GM23248 (cell line): Measurements from ENCODE around the gene TMEM80. TPM values are rescaled to one million over a fixed set of nuclear protein-coding genes. Genes with fewer than 3 reads are reported as not detected.

Experiments
- DNase-seq: peaks from one replicate; pipeline ENCODE4 v3.0.0-alpha.2; 2015
- H2AFZ ChIP-seq: fragments of 200-600 bp; sonication (generic); 2 replicates; pipeline ENCODE4 v1.6.1; 2016; ENCODE audit warnings: antibody characterized with exemption
- H3F3A ChIP-seq: fragments of 200-600 bp; sonication (generic); 2 replicates; pipeline ENCODE4 v1.6.1; 2016; ENCODE audit warnings: mild to moderate bottlenecking, antibody characterized with exemption, mixed run types; ENCODE audit not compliant: insufficient read depth
- H3K27ac ChIP-seq: fragments of 200-600 bp; sonication (generic); 2 replicates; pipeline ENCODE4 v1.5.1; 2016; ENCODE audit warnings: mild to moderate bottlenecking
- H3K27me3 ChIP-seq: fragments of 200-600 bp; sonication (generic); replicated peaks from 2 replicates; pipeline ENCODE4 v1.6.1; 2016; ENCODE audit warnings: mild to moderate bottlenecking; ENCODE audit not compliant: insufficient read depth
- H3K36me3 ChIP-seq: fragments of 200-600 bp; sonication (generic); 2 replicates; pipeline ENCODE4 v1.6.1; 2016; ENCODE audit warnings: low read depth, mild to moderate bottlenecking
- H3K4me1 ChIP-seq: fragments of 200-600 bp; sonication (generic); 2 replicates; pipeline ENCODE4 v1.6.1; 2016; ENCODE audit warnings: mild to moderate bottlenecking; ENCODE audit not compliant: insufficient read depth
- H3K4me2 ChIP-seq: fragments of 200-600 bp; sonication (generic); one replicate; pipeline ENCODE4 v1.6.1; 2016; ENCODE audit warnings: mild to moderate bottlenecking; ENCODE audit not compliant: unreplicated experiment
- H3K4me3 ChIP-seq: fragments of 200-600 bp; sonication (generic); 2 replicates; pipeline ENCODE4 v1.5.1; 2016; ENCODE audit warnings: mild to moderate bottlenecking
- H3K79me2 ChIP-seq: fragments of 200-600 bp; sonication (generic); 2 replicates; pipeline ENCODE4 v1.6.1; 2016; ENCODE audit warnings: mild to moderate bottlenecking; ENCODE audit not compliant: insufficient read depth
- H3K9ac ChIP-seq: fragments of 200-600 bp; sonication (generic); 2 replicates; pipeline ENCODE4 v1.6.1; 2016; ENCODE audit warnings: mild to moderate bottlenecking
- H3K9me2 ChIP-seq: fragments of 200-600 bp; sonication (generic); 2 replicates; pipeline ENCODE4 v1.6.1; 2016; ENCODE audit warnings: mixed run types, mild to moderate bottlenecking, moderate library complexity; ENCODE audit not compliant: insufficient read depth
- H3K9me3 ChIP-seq: fragments of 200-600 bp; sonication (generic); one replicate; pipeline ENCODE4 v1.6.1; 2017; ENCODE audit warnings: low read depth
- H4K20me1 ChIP-seq: fragments of 200-600 bp; sonication (generic); 2 replicates; pipeline ENCODE4 v1.6.0; 2016; ENCODE audit not compliant: insufficient read depth
- EZH2 ChIP-seq: fragments of 200-600 bp; sonication (generic); IDR thresholded peaks from 2 replicates; pipeline ENCODE4 v1.6.1; 2018; ENCODE audit warnings: antibody characterized with exemption, mild to moderate bottlenecking; ENCODE audit not compliant: insufficient read depth, poor library complexity, severe bottlenecking
- EZH2phosphoT487 ChIP-seq: fragments of 200-600 bp; sonication (generic); IDR thresholded peaks from 2 replicates; pipeline ENCODE4 v1.6.1; 2018; ENCODE audit warnings: antibody characterized with exemption, moderate library complexity, mild to moderate bottlenecking, low read depth; ENCODE audit not compliant: insufficient read depth
- WGBS, 2 experiments: methylation state at CpG; one replicate each; pipeline ENCODE4 v1.1.6; 2015 to 2017; ENCODE audit warnings: low lambda C conversion rate in 2 of 2, low coverage in 1 of 2; ENCODE audit errors: missing lambda C conversion rate in 2 of 2; 5-methylcytosine and 5-hydroxymethylcytosine counted together
- in situ Hi-C: fragments of 300-500 bp; cut with MboI; formaldehyde crosslinking; loops from 2 replicates; pipeline ENCODE4 v1.15.0; 2020
- polyA plus RNA-seq: library from polyadenylated mRNA; unstranded; fragments of >200 nt; fragmentation: Nextera tagmentation; extraction: Ambion mirVana; gene quantifications from 2 replicates; pipeline ENCODE4 v1.2.1, GENCODE V29; 2016
- total RNA-seq: library from RNA; depleted of rRNA; stranded (reverse); fragments of >200 nt; shearing (Covaris generic); gene quantifications from 2 replicates; pipeline ENCODE4 v1.2.3, GENCODE V29; 2014

The TMEM80 gene
- total and polyA plus RNA-seq, 2 experiments from 2014 or later, result 27.0 to 50.1 TPM

GRCh38 chr11:721741-722345 lies 26.2 kb downstream of the TMEM80 start:
- H3K27me3 ChIP-seq, result no peaks in the 10 kb centered on the region
- no peaks in the 10 kb centered on the region for H3K9me2 ChIP-seq
- in situ Hi-C loops, result no loop called here
- H2AFZ ChIP-seq, result no peak overlapping the region
- H3K9ac ChIP-seq, result no peak overlapping the region
- 92 to 95% methylated on average over 4 to 33 of the region's 33 CpGs for WGBS, 2 experiments
- no peak overlapping the region for H3K4me3 ChIP-seq
- no peak for TF ChIP-seq EZH2phosphoT487
- TF ChIP-seq EZH2, result no peak
- H3K4me2 ChIP-seq, result no peak overlapping the region
- no peak overlapping the region for H3K27ac ChIP-seq
- H3K4me1 ChIP-seq, result 0 out of 2 replicates have a peak, but pooled peaks cover 3% of the 10 kb centered on the region
- no peaks in the 10 kb centered on the region for H3K9me3 ChIP-seq
- no peaks in the 10 kb centered on the region for H3F3A ChIP-seq
- 0 out of 2 replicates have a peak, but pooled peaks cover 3% of the 10 kb centered on the region for H3K79me2 ChIP-seq
- H3K36me3 ChIP-seq, result no peaks in the 10 kb centered on the region
- H4K20me1 ChIP-seq, result no peaks in the 10 kb centered on the region
- DNase-seq, result no peak

- no peak for TF ChIP-seq EZH2
- no peak for TF ChIP-seq EZH2phosphoT487
- no peak overlapping the region for H3K4me3 ChIP-seq
- no peaks in the 10 kb centered on the region for H3K27me3 ChIP-seq
- H3F3A ChIP-seq, result no peaks in the 10 kb centered on the region
- DNase-seq, result no peak
- no peaks in the 10 kb centered on the region for H4K20me1 ChIP-seq
- H3K4me2 ChIP-seq, result no peak overlapping the region
- no peak overlapping the region for H3K9ac ChIP-seq
- no peak overlapping the region for H3K27ac ChIP-seq
- in situ Hi-C loops, result no loop called here
- H3K4me1 ChIP-seq, result peaks cover 6% of the 10 kb centered on the region
- no peaks in the 10 kb centered on the region for H3K36me3 ChIP-seq
- H3K9me2 ChIP-seq, result no peaks in the 10 kb centered on the region
- H2AFZ ChIP-seq, result no peak overlapping the region
- H3K79me2 ChIP-seq, result 0 out of 2 replicates have a peak, but pooled peaks cover 3% of the 10 kb centered on the region
- WGBS, 2 experiments, result 79 to 93% methylated on average over 16 to 20 of the region's 20 CpGs
- H3K9me3 ChIP-seq, result no peaks in the 10 kb centered on the region
These were observed 26.8 kb downstream of the TMEM80 start for GRCh38 chr11:722346-722811.

- Histone ChIP-seq H3K27me3 (no peaks in the 10 kb centered on the region), H3K27ac (no peak overlapping the region), H3K9me3 (no peaks in the 10 kb centered on the region), H3F3A (no peaks in the 10 kb centered on the region), H3K9ac (no peak overlapping the region), H3K4me2 (no peak overlapping the region), H4K20me1 (no peaks in the 10 kb centered on the region), H3K4me1 (peaks cover 13% of the 10 kb centered on the region), H3K79me2 (no peaks in the 10 kb centered on the region), H2AFZ (no peak overlapping the region), H3K36me3 (no peaks in the 10 kb centered on the region), H3K4me3 (no peak overlapping the region), H3K9me2 (no peaks in the 10 kb centered on the region)
- no peak for TF ChIP-seq EZH2
- no peak for TF ChIP-seq EZH2phosphoT487
- WGBS, 2 experiments, result 55 to 65% methylated on average over 7 to 8 of the region's 8 CpGs
- peak; percentile 68 for DNase-seq
- in situ Hi-C loops, result no loop called here
These were observed 27.7 kb downstream of the TMEM80 start for GRCh38 chr11:723120-723883.

GRCh38 chr11:724049-724777 lies 28.6 kb downstream of the TMEM80 start:
- Histone ChIP-seq H3K27me3 (no peaks in the 10 kb centered on the region), H3F3A (peaks cover 5% of the 10 kb centered on the region; the same call in 1 of the 2 replicates), H3K9ac (no peak overlapping the region), H4K20me1 (no peaks in the 10 kb centered on the region), H3K9me2 (no peaks in the 10 kb centered on the region), H3K79me2 (no peaks in the 10 kb centered on the region), H3K36me3 (no peaks in the 10 kb centered on the region), H3K9me3 (no peaks in the 10 kb centered on the region), H2AFZ (no peak overlapping the region), H3K4me3 (no peak overlapping the region), H3K4me1 (peaks cover 18% of the 10 kb centered on the region), H3K27ac (no peak overlapping the region), H3K4me2 (no peak overlapping the region)
- TF ChIP-seq EZH2 (no peak), EZH2phosphoT487 (no peak)
- WGBS, 2 experiments, result 82 to 88% methylated on average over 17 to 18 of the region's 19 CpGs
- no peak for DNase-seq
- in situ Hi-C loops, result no loop called here
